Endodermal cell (in vitro differentiated cells): Measurements from ENCODE around the gene IQCK. TPM values are rescaled to one million over a fixed set of nuclear protein-coding genes. Genes with fewer than 3 reads are reported as not detected.

Source experiments
- DNase-seq: peaks from one replicate; pipeline ENCODE4 v3.0.0-alpha.2; 2017
- H3K27ac ChIP-seq: 2 replicates; pipeline ENCODE4 v1.5.1; 2013; ENCODE audit warnings: mild to moderate bottlenecking, low read depth, low read length, moderate library complexity
- H3K27me3 ChIP-seq: 2 replicates; pipeline ENCODE4 v1.6.1; 2013; ENCODE audit warnings: mild to moderate bottlenecking, low read length, moderate library complexity; ENCODE audit not compliant: insufficient read depth, control insufficient read depth, poor library complexity, severe bottlenecking
- H3K36me3 ChIP-seq: 2 replicates; pipeline ENCODE4 v1.7.0; 2013; ENCODE audit warnings: mild to moderate bottlenecking, low read length, moderate library complexity; ENCODE audit not compliant: control insufficient read depth, insufficient read depth
- H3K4me1 ChIP-seq: one replicate; pipeline ENCODE4 v1.7.0; 2013; ENCODE audit warnings: low read length; ENCODE audit not compliant: control insufficient read depth, insufficient read depth
- H3K4me3 ChIP-seq: 2 replicates; pipeline ENCODE4 v1.5.1; 2013; ENCODE audit warnings: mild to moderate bottlenecking, low read length, moderate library complexity
- H3K9ac ChIP-seq: 2 replicates; pipeline ENCODE4 v1.6.1; 2013; ENCODE audit warnings: mild to moderate bottlenecking, low read length, moderate library complexity; ENCODE audit not compliant: poor library complexity, severe bottlenecking; ENCODE audit errors: extremely low read depth
- H3K9me3 ChIP-seq: 2 replicates; pipeline ENCODE4 v1.6.1; 2013; ENCODE audit warnings: mild to moderate bottlenecking, low read length, moderate library complexity; ENCODE audit not compliant: control insufficient read depth
- H3K27ac Mint-ChIP-seq: 2 replicates; pipeline ENCODE4 v1.8.0; 2020; ENCODE audit warnings: mixed read lengths
- H3K27me3 Mint-ChIP-seq: 2 replicates; pipeline ENCODE4 v1.8.0; 2021; ENCODE audit warnings: mild to moderate bottlenecking, mixed read lengths; ENCODE audit not compliant: insufficient read depth
- H3K36me3 Mint-ChIP-seq: 2 replicates; pipeline ENCODE4 v1.8.0; 2020; ENCODE audit warnings: low read depth, mixed read lengths
- H3K4me1 Mint-ChIP-seq: 2 replicates; pipeline ENCODE4 v1.8.0; 2020; ENCODE audit warnings: mixed read lengths
- H3K4me3 Mint-ChIP-seq: 2 replicates; pipeline ENCODE4 v1.8.0; 2020; ENCODE audit warnings: mild to moderate bottlenecking, moderate library complexity, mixed read lengths
- H3K9me3 Mint-ChIP-seq: 2 replicates; pipeline ENCODE4 v1.8.0; 2020; ENCODE audit warnings: mild to moderate bottlenecking, mixed read lengths
- WGBS, 2 experiments: methylation state at CpG; one replicate each; pipeline versions ENCODE4 v1.1.5 to v1.1.7; 2013; ENCODE audit warnings: missing lambda C conversion rate in 2 of 2, mixed read lengths in 1 of 2; ENCODE audit not compliant: insufficient coverage in 1 of 2, insufficient read length in 1 of 2; 5-methylcytosine and 5-hydroxymethylcytosine counted together
- total RNA-seq, 2 donors: library from RNA; stranded (reverse); fragmentation: NEBNext Ultra II Directional in 1 of 2; extraction: Animal tissue kit (Norgen Biotek cat#: 25700) in 1 of 2; gene quantifications; 2 replicates in 1 of 2; 3 replicates in 1 of 2; pipeline ENCODE4 v1.2.1, GENCODE V29; 2021
- TF ChIP-seq, protein P1 (sequence below): fragments of 200-600 bp; sonication (generic); conservative IDR thresholded peaks from 2 replicates; pipeline ENCODE4 v1.5.0; 2021; ENCODE audit warnings: antibody characterized with exemption, mild to moderate bottlenecking

The IQCK gene
- total RNA-seq, 2 donors from 2014 or later, result 21.1 to 30.1 TPM

DNA sequence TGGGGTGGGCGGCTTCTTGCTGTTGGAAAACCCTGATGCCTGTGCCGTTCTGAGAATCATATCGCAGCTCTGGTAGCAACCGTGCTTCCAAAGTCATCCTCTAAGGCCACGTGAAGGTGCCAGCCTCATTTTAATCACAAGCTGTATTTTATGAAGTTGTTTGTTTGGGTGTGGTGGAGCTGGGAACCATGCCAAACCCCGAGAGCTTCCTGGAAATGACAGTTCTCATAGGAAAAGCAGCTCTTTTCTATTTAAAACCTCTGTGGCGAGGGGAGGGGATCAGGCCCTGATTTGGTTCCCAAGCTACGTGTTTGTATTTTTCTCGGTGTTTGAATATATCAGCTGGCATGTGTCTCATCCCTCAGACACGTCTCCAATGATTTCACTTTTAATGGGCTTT is 21.7 kb upstream of the IQCK start:
- Histone ChIP-seq H3K27me3 (no peaks in the 10 kb centered on the region), H3K9me3 (no peaks in the 10 kb centered on the region), H3K9ac (no peak overlapping the region), H3K27ac (no peak overlapping the region), H3K4me1 (no peaks in the 10 kb centered on the region), H3K36me3 (peaks cover 50% of the 10 kb centered on the region), H3K4me3 (no peak overlapping the region)
- Mint-ChIP-seq H3K4me3 (no peak overlapping the region), H3K4me1 (no peaks in the 10 kb centered on the region), H3K27me3 (no peaks in the 10 kb centered on the region), H3K9me3 (no peaks in the 10 kb centered on the region), H3K27ac (no peak overlapping the region), H3K36me3 (peaks cover 74% of the 10 kb centered on the region)
- TF ChIP-seq, protein P1, sequence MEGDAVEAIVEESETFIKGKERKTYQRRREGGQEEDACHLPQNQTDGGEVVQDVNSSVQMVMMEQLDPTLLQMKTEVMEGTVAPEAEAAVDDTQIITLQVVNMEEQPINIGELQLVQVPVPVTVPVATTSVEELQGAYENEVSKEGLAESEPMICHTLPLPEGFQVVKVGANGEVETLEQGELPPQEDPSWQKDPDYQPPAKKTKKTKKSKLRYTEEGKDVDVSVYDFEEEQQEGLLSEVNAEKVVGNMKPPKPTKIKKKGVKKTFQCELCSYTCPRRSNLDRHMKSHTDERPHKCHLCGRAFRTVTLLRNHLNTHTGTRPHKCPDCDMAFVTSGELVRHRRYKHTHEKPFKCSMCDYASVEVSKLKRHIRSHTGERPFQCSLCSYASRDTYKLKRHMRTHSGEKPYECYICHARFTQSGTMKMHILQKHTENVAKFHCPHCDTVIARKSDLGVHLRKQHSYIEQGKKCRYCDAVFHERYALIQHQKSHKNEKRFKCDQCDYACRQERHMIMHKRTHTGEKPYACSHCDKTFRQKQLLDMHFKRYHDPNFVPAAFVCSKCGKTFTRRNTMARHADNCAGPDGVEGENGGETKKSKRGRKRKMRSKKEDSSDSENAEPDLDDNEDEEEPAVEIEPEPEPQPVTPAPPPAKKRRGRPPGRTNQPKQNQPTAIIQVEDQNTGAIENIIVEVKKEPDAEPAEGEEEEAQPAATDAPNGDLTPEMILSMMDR, result no peak
- 96 to 98% methylated on average over 8 to 10 of the region's 10 CpGs for WGBS, 2 experiments
- no peak for DNase-seq

DNA sequence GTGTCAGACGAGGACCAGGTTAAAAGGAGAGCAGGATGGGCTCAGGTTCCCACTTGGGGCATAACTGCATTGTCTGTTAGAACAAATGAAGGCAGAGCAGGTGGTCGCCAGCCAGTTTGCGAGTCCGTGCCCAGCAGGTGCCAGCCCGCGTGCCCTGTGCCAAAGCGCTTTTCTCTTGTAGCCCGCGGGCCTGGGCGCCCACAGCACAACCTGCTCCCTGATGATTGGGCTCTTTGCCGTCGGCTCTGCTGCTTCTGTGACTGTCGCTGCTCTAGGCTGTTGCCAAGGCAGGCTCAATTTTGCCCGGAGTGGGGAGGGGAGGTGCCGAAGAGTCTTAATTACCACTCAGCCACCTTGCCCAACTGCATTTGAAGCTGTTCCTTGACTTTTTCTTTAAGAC is 21.1 kb upstream of the IQCK start:
- Histone ChIP-seq H3K27ac (no peak overlapping the region), H3K27me3 (no peaks in the 10 kb centered on the region), H3K36me3 (peaks cover 52% of the 10 kb centered on the region), H3K9ac (no peak overlapping the region), H3K4me3 (no peak overlapping the region), H3K9me3 (no peaks in the 10 kb centered on the region), H3K4me1 (no peaks in the 10 kb centered on the region)
- Mint-ChIP-seq H3K36me3 (peaks cover 75% of the 10 kb centered on the region), H3K9me3 (no peaks in the 10 kb centered on the region), H3K4me3 (no peak overlapping the region), H3K4me1 (no peaks in the 10 kb centered on the region), H3K27ac (no peak overlapping the region), H3K27me3 (no peaks in the 10 kb centered on the region)
- TF ChIP-seq, protein P1, result no peak
- DNase-seq, result no peak
- 94 to 98% methylated on average over 15 of the region's 15 CpGs for WGBS, 2 experiments

DNA sequence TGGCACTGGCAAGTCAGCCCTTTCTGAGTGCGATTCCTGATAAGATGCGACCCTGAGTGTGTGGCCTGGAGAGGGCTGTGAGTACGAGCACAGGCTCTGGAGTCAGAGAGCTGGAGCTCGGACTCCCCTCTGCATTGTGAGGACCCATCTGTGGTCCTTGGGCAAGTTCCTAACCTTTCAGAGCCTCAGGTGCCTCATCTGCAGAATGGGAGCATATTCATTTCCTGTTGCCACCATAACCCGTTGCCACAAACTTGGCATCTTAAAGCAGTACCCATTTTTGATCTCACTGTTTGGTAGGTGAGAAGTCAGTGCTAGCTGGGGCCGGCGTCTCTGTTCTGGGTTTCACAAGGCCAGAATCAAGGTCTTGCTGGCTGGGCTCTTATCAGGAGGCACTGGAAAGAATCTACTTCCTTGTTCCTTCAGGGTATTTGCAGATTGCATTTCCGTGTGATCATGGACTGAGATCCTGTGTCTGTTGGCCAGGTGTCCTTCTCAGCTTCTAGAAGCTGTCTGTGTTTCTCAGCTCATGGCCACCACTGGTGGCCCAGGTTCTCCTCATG is 20.2 kb upstream of the IQCK start:
- H3K36me3 Mint-ChIP-seq, result peaks cover 74% of the 10 kb centered on the region
- Histone ChIP-seq H3K27ac (no peak overlapping the region), H3K9me3 (no peaks in the 10 kb centered on the region), H3K4me1 (no peaks in the 10 kb centered on the region), H3K27me3 (no peaks in the 10 kb centered on the region), H3K4me3 (no peak overlapping the region), H3K36me3 (peaks cover 60% of the 10 kb centered on the region), H3K9ac (no peak overlapping the region)
- DNase-seq, result no peak
- no peak overlapping the region for H3K4me3 Mint-ChIP-seq
- no peak overlapping the region for H3K27ac Mint-ChIP-seq
- H3K9me3 Mint-ChIP-seq, result no peaks in the 10 kb centered on the region
- H3K4me1 Mint-ChIP-seq, result no peaks in the 10 kb centered on the region
- TF ChIP-seq, protein P1, result no peak
- H3K27me3 Mint-ChIP-seq, result no peaks in the 10 kb centered on the region
- 95 to 97% methylated on average over 5 to 8 of the region's 8 CpGs for WGBS, 2 experiments
